ENCODE data around the gene FAM136A. TPM values are rescaled to one million over a fixed set of nuclear protein-coding genes. Genes with fewer than 3 reads are reported as not detected.
A peak's percentile ranks its signal among the peaks of the same experiment; 100 is the strongest.
"Not testable (repeated sequence)": the region's sequence is repeated elsewhere in the genome, so short reads cannot be mapped to it uniquely, and the experiment has no call there.

FAM136A gene
- 29.6 TPM for total RNA-seq

- peak; percentile 82 to 91 (median 88) for DNase-seq (ENCODE audit: low read depth in 2 of 3, low spot score in 2 of 3)
These were observed at the start of gene FAM136A for GRCh38 chr2:70301344-70302194. Gene FAM136A (minus strand): TSS chr2:70302067. CDS start chr2:70302011, 56 bp downstream.

GRCh38 chr2:70349921-70350685, 48.2 kb upstream of the FAM136A start:
- no peak for DNase-seq (ENCODE audit: low read depth in 2 of 3, low spot score in 2 of 3)

- DNase-seq (ENCODE audit: low read depth in 2 of 3, low spot score in 2 of 3): no peak
These were observed 46.0 kb upstream of the FAM136A start for GRCh38 chr2:70347831-70348230.

GRCh38 chr2:70344195-70344594, 42.3 kb upstream of the FAM136A start:
- DNase-seq (ENCODE audit: low read depth in 2 of 3, low spot score in 2 of 3): no peak

- DNase-seq (ENCODE audit: low read depth in 2 of 3, low spot score in 2 of 3): no peak
These were observed 39.6 kb upstream of the FAM136A start for GRCh38 chr2:70341477-70341765.

- peak; percentile 19 to 66 (median 25) for DNase-seq (ENCODE audit: low read depth in 2 of 3, low spot score in 2 of 3)
These were observed 39.1 kb upstream of the FAM136A start for GRCh38 chr2:70340761-70341476.

GRCh38 chr2:70340075-70340474, 38.2 kb upstream of the FAM136A start:
- no peak for DNase-seq (ENCODE audit: low read depth in 2 of 3, low spot score in 2 of 3)

GRCh38 chr2:70336552-70336951, 34.7 kb upstream of the FAM136A start:
- DNase-seq (ENCODE audit: low read depth in 2 of 3, low spot score in 2 of 3): no peak

- DNase-seq (ENCODE audit: low read depth in 2 of 3, low spot score in 2 of 3): no peak
These were observed 29.1 kb upstream of the FAM136A start for GRCh38 chr2:70331012-70331411.

GRCh38 chr2:70330476-70330875, 28.6 kb upstream of the FAM136A start:
- DNase-seq (ENCODE audit: low read depth in 2 of 3, low spot score in 2 of 3): no peak

- DNase-seq (ENCODE audit: low read depth in 2 of 3, low spot score in 2 of 3): no peak
These were observed 27.2 kb upstream of the FAM136A start for GRCh38 chr2:70328921-70329561.

GRCh38 chr2:70325875-70326274, 24.0 kb upstream of the FAM136A start:
- no peak for DNase-seq (ENCODE audit: low read depth in 2 of 3, low spot score in 2 of 3)

GRCh38 chr2:70322518-70322917, 20.7 kb upstream of the FAM136A start:
- no peak for DNase-seq (ENCODE audit: low read depth in 2 of 3, low spot score in 2 of 3)

- no peak for DNase-seq (ENCODE audit: low read depth in 2 of 3, low spot score in 2 of 3)
These were observed 19.5 kb upstream of the FAM136A start for GRCh38 chr2:70321370-70321769.

- no peak for DNase-seq (ENCODE audit: low read depth in 2 of 3, low spot score in 2 of 3)
These were observed 12.8 kb upstream of the FAM136A start for GRCh38 chr2:70314640-70315039.

GRCh38 chr2:70312560-70312959, 10.7 kb upstream of the FAM136A start:
- no peak for DNase-seq (ENCODE audit: low read depth in 2 of 3, low spot score in 2 of 3)

- DNase-seq (ENCODE audit: low read depth in 2 of 3, low spot score in 2 of 3): no peak
These were observed 9.0 kb upstream of the FAM136A start for GRCh38 chr2:70310899-70311298.

GRCh38 chr2:70305531-70305930, 3.7 kb upstream of the FAM136A start:
- no peak for DNase-seq (ENCODE audit: low read depth in 2 of 3, low spot score in 2 of 3)

- DNase-seq (ENCODE audit: low read depth in 2 of 3, low spot score in 2 of 3): no peak
These were observed 2.6 kb upstream of the FAM136A start for GRCh38 chr2:70304498-70304897.

- DNase-seq (ENCODE audit: low read depth in 2 of 3, low spot score in 2 of 3): no peak
These were observed 1.3 kb upstream of the FAM136A start for GRCh38 chr2:70303186-70303585.

GRCh38 chr2:70302195-70302546, 304 bp upstream of the FAM136A start:
- DNase-seq (ENCODE audit: low read depth in 2 of 3, low spot score in 2 of 3): not testable (repeated sequence)
